ENCODE results near the gene AGAP3.
A peak's percentile ranks its signal among the peaks of the same experiment; 100 is the strongest.

AGAP3 gene

DNA sequence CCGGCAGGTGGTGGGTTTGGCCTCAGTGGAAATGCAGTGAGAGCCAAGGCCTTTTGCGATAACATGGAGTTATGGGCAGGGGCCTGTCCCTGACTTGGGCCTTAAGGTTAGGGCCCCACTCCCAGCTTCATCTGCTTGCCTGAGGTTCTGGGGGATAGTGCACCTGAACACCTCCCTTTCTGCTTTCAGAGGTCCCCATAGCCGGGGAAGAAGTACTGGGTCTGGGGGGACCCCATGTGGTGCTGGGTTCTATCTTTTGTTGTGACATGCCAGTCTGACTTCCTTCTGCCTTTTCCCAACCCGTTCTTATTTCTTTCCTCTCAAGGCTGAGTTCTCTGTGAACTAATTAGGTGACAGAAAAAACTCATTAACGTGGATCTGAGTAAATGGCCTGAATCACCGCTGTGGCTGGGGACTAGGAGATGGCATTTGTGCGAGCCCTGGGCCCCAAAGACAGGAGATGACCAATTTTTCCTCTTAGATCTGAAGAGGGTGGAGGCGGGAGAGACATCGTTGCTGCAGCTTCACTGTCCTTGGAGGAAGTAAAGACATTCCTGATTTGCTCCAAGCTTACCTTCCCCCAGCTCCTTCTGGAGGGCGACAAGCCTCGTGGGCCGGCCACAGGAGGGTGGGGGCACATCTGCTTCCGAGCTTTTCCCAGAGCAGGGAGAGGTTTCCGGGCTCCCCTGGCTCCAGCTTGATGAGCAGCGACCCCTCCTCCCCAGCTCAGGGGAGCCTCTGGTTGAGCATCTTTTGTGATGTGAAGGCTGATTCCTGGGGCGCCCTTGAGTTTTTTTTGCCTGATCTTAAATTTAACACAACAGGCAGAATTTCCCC lies 2.0 kb downstream of the AGAP3 start:
- no peak for DNase-seq (ENCODE audit: low spot score)

DNA sequence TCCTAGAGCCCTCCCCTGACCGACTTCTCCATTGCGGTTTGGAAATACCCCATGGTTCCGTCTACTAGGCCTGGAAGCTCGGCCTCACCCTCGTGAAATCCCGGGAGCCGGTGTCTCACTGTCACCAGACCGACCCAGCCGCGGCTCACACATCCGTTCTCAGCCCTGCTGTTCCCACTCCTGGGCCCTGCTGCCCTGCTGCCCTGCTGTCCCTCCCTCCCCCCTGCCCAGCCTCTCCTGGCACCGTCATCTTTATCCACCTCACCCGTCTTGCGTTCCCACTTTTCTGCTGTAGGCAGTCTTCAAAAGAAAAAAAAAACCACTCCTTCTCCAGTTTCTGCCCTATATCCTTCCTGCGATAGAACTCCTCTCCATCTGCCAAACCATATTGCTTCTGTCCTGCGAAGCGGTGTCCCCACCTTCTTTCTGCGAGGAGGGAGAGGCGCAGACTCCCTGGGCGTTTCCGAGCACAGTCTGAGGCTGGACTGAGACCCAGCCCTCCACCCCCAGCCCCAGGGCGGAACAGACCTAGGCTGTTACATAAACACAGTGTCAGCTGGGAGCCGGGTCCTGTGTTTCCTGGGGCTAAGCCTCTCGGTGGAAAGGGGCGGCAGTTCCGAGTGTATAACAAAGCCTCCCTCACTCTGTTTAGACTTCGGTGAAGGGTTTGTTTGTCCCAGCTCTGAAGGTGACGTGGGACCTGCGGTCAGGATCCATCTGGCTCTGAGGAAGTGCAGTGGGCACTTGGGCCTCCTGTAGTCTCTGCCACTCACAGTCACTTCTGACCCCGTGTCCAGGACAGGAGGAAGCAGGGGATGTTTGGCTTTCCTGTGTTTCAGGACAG lies 2.8 kb downstream of the AGAP3 start:
- DNase-seq (ENCODE audit: low spot score), result peak; percentile 57

DNA sequence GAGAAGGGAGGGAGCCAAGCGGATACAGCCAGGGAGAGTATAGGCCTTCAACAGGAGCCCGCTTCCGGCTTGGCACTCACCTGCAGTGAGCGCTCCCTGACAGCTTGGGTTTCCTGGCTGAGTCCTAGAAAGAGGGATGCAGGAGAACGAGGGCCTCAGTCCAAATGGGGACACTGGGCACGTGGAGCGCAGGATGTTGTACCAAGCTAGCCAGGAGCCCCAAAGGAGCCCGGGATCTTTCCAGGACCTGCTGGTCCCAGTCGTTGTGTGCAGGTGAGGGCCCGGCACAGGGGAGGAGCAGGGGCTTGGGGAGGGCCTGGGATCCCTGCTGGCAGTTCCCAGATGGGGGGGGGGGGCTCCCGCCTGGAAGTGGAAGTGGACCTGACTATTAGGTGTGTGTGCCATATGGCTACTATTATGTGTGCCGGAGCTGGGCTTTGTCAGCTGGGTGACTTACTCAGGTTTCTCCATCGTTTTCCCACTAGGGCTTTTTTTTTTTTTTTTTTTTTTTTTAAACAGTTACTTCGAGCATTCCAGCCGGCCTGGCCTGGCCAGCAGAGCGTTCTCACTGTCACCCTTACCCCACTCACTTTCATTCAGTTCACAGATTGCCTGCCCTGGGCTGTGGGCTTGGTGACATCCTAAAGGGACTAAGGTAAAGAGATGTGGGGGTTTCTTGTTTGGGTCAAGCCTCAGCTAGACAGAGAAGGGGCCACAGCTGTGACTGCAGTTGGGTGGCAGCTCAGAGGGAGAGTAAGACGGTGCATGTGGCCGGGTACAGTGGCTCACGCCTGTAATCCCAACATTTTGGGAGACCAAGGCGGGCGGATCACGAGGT lies 3.8 kb downstream of the AGAP3 start:
- DNase-seq (ENCODE audit: low spot score), result peak; percentile 87

DNA sequence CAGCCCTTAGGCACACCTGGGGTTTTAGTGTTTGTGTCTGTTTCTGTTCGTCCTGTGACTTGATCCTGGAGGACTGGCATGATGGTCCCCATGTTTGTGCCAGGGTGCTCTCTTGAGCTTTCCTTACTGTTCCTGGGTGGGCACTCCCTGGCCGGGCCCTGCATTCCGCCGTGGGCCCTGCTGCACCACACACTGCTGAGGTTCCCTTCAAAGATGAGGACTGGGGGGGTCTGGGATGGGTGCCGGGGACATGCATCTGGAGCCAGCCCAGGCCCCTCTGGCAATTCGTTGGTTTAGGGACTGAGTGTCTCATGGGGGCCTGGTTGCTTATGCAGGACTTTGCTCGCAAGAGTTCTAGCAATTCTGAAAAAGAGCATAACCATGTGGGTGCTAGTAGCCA lies 4.7 kb downstream of the AGAP3 start:
- no peak for DNase-seq (ENCODE audit: low spot score)

DNA sequence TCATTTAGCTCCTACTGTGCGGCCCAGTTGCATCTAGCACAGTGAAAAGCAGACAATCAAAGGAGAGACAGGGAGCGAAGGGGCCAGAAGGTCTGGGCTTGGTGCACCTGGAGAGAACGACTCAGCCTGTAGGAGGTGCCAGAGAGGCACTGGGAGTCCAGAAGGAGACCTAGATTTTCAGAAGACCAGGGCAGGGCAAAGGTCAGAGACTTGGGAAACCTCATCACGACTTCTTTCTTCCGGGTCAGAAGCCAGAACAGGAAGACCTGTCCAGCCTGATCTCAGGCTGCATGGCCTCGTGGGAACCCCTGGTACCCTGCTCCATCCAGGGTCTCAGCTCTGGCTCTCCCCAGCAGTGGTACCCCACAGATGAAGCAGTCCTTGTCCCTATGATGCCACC lies 5.2 kb downstream of the AGAP3 start:
- DNase-seq (ENCODE audit: low spot score), result no peak

DNA sequence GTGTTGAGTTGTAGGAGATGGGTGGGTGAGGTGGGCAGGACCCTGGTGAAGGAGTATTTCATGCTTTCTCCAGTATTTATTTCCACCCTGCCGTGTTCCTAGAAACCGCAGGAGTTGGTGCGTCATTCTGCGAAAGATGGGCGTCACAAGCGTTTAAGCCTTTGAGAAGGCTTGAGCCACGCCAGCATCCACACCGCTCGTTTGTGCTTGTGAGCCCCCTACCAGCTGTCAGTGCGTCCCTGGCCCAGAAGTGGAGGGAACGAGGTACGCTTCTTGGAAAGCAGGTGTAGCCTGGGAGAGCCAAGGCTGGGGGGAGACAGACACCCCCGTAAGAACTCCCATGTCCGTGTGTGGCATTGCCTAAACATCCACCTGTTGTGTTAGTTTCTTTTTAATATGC lies 5.7 kb downstream of the AGAP3 start:
- no peak for DNase-seq (ENCODE audit: low spot score)

DNA sequence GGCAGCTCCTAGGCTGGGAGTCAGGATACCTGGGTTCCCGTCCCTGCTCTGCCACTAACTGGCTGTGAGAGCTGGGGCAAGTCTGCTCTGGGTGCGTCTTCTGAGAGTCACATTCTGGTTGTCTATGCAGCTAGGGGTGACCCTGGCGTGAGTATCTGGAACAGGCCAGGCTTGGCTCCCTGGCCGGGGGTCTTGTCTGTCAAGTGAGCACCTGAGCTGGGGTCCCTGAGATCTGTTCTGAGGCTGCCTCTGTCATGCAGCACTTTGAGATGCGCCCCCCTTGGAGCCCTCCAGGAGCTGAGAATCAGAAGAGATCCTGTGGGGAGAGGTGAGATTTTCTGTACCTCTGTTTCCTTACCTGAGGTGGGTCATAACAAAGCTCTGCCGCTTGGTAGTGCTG lies 7.5 kb downstream of the AGAP3 start:
- no peak for DNase-seq (ENCODE audit: low spot score)

DNA sequence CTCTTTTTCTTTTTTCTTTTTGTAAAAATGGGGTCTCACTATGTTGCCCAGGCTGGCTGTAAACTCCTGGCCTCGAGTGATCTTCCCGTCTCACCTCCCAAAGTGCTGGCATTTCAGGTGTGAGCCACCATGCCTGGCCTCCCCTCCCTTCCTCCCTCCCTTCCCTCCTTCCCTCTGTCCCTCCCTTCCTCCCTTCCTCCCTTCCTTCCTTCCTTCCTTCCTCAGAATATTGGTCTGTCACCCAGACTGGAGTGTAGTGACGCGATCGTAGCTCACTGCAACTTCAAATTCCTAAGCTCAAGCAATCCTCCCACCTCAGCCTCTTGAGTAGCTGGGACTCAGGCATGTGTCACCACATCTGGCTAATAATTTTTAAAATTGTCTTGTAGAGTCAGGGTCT lies 8.4 kb downstream of the AGAP3 start:
- DNase-seq (ENCODE audit: low spot score), result no peak

DNA sequence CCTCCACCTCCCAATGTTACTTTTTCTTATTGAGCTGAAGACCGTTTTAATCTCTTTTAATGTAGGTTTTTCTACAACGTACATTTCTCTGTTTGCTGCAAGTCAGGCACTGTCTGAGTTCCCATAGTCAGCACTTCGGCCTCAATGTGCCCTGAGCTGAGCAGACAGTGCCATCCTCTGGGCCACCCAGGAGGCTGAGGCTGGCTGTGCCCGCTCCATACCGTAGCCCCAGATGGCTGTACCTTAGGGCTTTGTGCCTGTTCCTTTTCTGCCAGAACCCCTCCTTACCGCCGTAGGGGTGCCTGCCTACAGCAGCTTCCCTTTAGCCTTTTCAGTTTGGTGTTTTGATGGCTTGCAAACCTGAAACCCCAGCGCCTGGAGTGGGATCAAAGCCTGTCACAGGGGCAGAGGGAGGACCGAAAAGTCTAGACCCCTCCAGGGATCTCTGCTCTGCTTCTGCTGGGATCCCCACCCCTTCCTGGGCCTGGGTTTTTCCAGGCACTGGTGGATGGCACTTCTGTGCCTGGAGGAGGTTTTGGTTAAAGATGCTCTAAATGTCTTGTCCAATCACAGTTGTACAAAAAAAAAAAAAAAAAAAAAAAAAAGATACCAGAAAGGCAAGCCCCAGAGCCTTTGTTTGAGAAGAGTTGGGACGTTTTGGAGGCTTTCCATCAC lies 9.0 kb downstream of the AGAP3 start:
- DNase-seq (ENCODE audit: low spot score), result no peak

DNA sequence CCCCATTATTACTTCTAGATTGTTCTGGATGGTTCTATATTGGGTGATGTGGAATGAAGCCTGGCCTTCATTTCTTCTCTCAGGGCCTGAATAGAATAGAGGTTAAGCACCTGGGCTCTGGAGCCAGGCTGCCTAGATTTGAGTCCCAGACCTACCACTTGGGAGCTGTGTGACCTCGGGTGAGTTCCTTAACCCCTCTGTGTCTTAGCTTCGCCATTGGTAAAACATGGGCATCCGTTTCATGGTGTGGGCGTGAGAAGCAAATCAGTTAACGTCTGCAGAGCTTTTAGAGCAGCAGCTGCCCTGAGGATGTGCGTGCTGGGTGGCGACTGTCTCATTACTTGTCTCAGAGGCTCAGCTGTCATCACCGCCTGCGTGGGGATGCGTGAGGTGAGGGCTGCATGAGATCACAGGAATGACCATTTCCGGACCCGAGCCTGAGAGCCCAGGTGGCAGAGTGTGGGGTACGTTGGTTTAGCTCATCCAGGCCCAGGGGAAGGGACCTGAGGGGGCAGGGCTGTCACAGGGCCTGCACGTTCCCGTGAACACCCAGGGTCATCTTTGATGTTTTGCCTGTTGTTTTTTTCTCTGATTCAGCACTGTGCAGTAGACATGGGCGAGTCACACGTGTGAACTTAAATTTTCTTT lies 9.7 kb downstream of the AGAP3 start:
- no peak for DNase-seq (ENCODE audit: low spot score)

DNA sequence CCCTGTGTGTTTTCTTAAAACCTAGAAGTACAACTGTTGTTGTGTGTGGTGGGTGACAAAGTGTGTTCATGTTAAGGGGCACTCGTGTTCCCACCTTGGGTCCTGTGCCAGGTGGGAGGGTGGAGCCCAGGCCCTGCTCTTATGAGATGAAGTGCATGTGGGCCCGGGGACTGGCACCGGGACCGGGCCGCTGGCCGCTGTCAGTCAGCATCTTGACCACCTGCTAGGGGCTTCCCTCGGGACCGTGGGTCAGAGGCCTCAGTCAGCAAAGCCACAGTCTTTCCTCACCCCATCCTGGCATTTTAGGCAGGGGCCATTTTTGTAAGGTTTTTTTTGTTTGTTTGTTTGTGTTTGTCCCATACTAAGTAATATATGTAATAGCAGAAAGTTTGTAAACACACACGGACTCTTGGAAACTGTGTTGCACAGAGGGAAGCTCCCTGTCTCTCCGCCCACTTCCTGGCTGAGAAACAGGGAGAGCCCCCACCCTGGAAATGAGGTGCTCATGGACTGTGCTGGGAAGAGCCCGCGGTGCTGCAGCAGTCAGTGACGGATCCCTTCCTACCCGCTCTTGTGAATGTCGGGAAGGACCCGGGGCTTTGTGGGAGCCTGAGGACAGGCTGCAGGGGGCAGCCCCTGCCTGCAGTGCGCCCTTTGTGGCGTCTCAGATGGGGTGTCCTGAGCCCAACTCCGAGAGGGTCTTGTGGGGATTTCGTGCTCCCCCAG lies 13.4 kb downstream of the AGAP3 start:
- no peak for DNase-seq (ENCODE audit: low spot score)

DNA sequence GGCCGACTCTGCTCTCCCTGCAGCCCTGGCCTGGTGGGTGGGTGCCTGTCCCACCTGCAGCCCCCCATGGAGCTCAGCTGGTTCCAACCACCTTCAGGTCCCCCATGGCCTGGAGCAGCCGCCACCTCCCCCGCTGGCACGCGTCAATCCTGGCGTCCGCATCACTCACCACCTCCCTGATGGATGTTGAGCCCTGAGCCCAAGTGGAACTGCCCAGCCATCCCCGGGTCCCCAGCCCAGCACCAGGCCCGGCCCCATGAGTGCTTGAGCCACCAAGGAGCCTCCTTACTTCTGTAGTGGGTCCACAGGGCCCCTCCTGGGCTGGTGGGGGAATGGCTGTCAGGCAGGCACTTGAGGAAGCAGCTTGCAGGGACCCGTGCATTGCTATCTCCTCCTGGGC lies 14.6 kb downstream of the AGAP3 start:
- DNase-seq (ENCODE audit: low spot score), result no peak

DNA sequence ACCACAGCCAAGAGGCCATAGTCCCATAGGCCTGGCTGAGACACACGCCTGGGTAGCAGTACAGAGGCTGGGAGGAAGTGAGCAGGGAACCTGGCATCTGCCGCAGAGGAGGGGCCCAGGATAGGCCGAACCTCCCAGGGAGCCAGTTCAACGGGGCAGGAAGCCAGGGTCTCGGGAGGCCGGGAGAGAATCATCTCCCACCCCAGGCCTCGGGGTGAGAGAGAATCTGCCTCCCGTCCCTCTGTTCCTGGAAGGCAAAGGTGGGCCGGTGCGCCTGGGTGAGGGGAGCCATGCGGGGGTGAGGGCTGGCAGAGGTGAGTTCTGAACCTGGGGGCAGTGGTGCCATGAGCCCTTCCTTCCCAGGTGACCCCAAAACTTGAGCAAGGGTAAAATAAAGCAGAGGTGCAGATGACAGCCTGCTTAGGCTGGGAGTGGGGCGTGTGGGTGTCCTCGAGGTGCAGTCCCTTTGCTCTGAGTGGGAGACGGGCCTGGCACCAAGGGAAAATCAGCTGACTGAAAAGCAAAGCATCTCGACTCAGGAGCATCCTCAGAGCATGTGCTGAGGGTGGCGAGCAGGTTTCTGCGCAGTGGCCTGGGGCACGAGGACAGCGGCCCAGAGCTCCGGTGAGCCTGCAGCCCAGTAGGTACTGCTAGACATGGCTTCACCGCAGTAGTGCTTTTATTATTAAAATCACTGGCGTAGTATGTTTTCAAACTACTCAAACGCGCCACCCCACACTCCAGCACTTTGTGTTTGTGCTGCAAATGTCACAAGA lies 15.5 kb downstream of the AGAP3 start:
- DNase-seq (ENCODE audit: low spot score), result no peak

DNA sequence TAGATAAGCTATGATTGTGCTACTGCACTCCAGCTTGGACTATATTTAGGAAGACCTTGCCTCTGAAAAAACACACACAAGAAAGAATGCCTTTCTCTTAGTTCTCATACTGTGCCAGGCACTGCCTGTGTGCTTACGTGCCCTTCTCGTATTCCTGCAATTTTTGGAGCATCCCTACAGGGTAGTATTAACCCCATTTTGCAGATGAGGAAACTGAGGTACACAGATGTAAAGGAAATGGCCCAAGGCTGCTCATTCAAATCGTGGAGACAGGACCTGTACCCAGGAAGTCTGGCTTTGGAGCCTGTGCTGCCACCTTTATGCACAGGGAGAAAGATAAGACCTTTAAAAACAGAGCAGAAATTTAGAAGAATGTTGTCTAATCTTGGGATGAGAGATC lies 16.7 kb downstream of the AGAP3 start:
- DNase-seq (ENCODE audit: low spot score), result no peak

DNA sequence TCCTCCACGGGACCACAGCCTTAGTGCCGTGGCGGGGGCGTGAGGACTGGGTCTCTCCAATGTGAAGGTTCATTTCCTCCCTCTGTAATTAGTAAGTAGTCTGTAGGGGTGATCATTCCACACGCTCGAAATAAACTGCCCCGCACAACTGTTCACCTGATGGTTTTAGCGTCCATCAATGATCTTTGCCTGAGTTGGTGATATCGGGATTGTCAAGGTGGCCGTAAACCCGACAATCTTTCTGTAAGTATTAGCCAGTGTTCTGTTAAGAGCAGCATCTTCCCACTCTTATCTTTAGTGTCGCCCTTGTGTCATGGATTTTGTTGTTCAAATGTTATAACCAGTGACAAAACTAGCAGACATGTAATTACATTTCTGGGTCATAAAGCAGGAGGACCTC lies 17.7 kb downstream of the AGAP3 start:
- no peak for DNase-seq (ENCODE audit: low spot score)

DNA sequence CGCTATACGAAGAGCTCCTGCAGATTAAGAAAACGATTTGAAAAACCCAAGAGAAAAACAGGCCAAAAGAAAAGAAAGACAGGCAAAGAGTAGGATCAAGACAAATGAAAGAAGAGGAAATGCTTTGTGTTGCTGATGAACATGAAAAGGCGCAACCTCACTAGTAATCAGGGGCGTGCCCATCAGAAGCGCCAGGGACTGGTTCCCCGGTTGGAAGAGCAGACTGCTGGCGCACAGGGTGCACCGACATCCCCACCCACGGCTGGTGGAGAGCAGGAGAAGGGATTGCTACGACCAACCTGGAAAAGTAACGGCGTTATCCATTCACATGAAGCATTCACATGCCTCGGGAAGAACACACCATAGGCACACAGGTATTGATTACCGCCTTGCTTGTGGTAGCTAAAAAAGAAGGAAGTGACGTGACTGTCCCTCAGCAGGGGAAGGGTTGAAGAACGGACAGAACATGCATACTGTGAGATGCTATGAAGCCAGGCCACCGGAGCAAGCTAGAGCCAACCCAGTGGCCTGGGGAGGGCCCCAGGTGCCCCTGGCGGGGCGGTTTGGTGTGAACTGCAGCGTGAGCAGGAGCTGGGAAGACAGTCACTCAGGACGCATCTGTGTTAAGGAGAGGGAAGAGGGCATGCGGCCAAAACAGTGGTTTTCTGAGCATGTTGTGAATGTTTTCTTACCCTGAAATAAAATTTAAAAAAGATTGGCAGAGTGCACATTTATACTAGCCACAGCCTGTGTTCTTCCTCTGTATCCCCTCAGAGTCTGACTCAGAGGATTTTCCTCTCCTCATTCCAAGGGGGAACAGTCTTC lies 18.3 kb downstream of the AGAP3 start:
- DNase-seq (ENCODE audit: low spot score), result no peak

DNA sequence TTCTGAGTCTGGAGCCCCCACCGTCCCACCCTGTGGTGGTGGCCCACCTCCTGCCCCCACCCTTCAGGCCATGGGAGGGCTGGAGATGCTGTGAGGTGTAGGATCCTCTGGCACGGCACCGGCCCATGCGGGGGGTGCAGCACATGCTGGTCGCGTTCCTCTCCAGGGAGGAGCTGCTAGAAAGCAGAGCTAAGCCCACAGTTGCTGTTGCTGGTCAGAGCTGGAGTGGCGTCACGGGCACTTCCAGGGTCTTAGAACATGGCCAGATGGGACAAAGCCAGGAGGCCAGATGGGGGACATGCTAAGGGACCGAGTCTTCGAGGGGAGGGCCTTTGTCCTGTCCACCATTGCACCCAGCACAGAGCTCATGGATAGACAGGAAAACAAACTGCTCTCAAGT lies 21.6 kb downstream of the AGAP3 start:
- DNase-seq (ENCODE audit: low spot score), result peak; percentile 55

DNA sequence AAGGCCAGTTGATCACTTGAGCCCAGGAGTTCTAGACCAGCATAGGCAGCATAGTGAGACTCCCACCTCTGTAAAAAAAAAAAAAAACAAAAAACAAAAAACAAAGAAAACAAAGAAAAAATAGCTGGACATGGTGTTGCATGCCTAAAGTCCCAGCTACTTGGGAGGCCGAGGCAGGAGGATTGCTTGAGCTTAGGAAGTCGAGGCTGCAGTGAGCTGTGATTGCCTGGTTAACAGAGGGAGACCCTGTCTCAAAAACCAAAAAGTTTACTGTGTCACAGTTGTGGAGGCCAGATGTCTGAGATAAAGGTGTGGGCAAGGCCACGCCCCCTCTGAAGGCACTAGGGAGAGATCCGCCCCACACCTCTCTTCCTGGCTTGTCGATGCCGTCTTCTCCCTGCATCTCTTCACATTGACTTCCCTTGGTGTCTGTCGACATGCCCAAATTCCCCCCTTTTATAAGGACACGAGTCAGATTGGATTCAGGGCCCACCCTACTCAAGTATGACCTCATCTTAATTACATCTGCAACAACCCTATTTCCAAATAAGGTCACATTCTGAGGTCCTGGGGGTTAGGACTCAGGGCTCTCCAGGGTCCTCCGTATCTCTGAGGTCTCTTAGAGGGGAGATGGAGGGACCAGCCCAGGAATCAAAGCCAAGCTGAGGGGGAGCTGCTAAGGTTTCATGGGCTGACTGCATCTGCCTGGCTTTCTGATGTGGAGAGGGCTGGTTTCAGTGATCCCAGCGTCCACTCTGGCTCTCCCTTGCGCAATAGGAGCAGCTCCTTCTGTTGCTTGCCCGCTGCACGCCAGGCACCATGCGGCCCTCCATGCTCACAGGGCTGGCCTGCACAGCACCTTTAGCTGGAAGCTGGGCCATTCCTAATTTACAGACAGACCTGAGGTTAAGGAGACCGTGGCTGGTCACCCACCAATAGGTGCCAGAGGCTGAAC lies 23.1 kb downstream of the AGAP3 start:
- no peak for DNase-seq (ENCODE audit: low spot score)
